Caco-2 (cell line): ENCODE measurements around the gene GSG1L2. TPM values are rescaled to one million over a fixed set of nuclear protein-coding genes. Genes with fewer than 3 reads are reported as not detected.

Experiments
- Bru-seq: library from RNA; stranded (reverse); fragments of 400-500 nt; gene quantifications from one replicate; lab custom pipeline; 2021; lab: Mats Ljungman, UMichigan
- BruChase-seq, 2 experiments: library from RNA; stranded (reverse); fragments of 400-500 nt; gene quantifications; one replicate each; lab custom pipeline; 2021; lab: Mats Ljungman, UMichigan
- BruUV-seq: library from RNA; stranded (reverse); fragments of 400-500 nt; replicated peaks from 2 replicates; lab custom pipeline; 2021; lab: Mats Ljungman, UMichigan
- CTCF ChIA-PET: fragments of 300-600 bp; sonication (Branson Sonifier 250); formaldehyde crosslinking; loops from one replicate; lab custom pipeline; 2022; ENCODE audit warnings: antibody characterized with exemption; lab: Charles Lee
- POLR2A ChIA-PET: fragments of 300-600 bp; sonication (Branson Sonifier 250); formaldehyde crosslinking; loops from one replicate; lab custom pipeline; 2022; ENCODE audit warnings: antibody characterized with exemption; lab: Charles Lee
- DNase-seq, 2 experiments: peaks; one replicate each; pipeline versions ENCODE4 v3.0.0 to v3.0.0-alpha.2; 2020 to 2022
- H3K27me3 ChIP-seq: replicated peaks from 2 replicates; pipeline ENCODE4 v1.6.0; 2011; ENCODE audit warnings: low read length; ENCODE audit not compliant: control insufficient read depth, insufficient read depth
- H3K36me3 ChIP-seq: 2 replicates; pipeline ENCODE4 v1.5.1; 2011; ENCODE audit warnings: low read length; ENCODE audit not compliant: control insufficient read depth, insufficient read depth
- H3K4me1 ChIP-seq: fragments of 250-450 bp; sonication (Bioruptor Pico); 2 replicates; pipeline ENCODE4 v1.5.1; 2020; ENCODE audit warnings: mild to moderate bottlenecking
- H3K4me3 ChIP-seq: 2 replicates; pipeline ENCODE4 v1.5.1; 2011; ENCODE audit warnings: low read depth, mild to moderate bottlenecking, control low read depth, low read length
- H3K9me3 ChIP-seq: fragments of 250-450 bp; sonication (Bioruptor Pico); 2 replicates; pipeline ENCODE4 v1.5.1; 2020; ENCODE audit warnings: mild to moderate bottlenecking, moderate library complexity
- H3K27ac Mint-ChIP-seq: one replicate; pipeline ENCODE4 v1.8.0; 2022; ENCODE audit warnings: mixed read lengths; ENCODE audit not compliant: unreplicated experiment
- H3K27me3 Mint-ChIP-seq: one replicate; pipeline ENCODE4 v1.8.0; 2022; ENCODE audit warnings: mixed read lengths; ENCODE audit not compliant: insufficient read depth, unreplicated experiment
- H3K36me3 Mint-ChIP-seq: one replicate; pipeline ENCODE4 v1.8.0; 2022; ENCODE audit warnings: mild to moderate bottlenecking, mixed read lengths; ENCODE audit not compliant: insufficient read depth, unreplicated experiment
- H3K4me1 Mint-ChIP-seq: one replicate; pipeline ENCODE4 v1.8.0; 2022; ENCODE audit warnings: low read depth, mixed read lengths; ENCODE audit not compliant: unreplicated experiment
- H3K4me3 Mint-ChIP-seq: one replicate; pipeline ENCODE4 v1.8.0; 2022; ENCODE audit warnings: mild to moderate bottlenecking, moderate library complexity, mixed read lengths; ENCODE audit not compliant: unreplicated experiment
- H3K9me3 Mint-ChIP-seq: one replicate; pipeline ENCODE4 v1.8.0; 2022; ENCODE audit warnings: mixed read lengths; ENCODE audit not compliant: unreplicated experiment
- CTCF ChIP-seq, 2 experiments: fragments of 200-600 bp in 1 of 2; IDR thresholded peaks; 1 replicate in 1 of 2; 2 replicates in 1 of 2; pipeline versions ENCODE4 v1.5.1 to v1.8.0; 2011 to 2022; ENCODE audit warnings: antibody characterized with exemption in 1 of 2, control low read depth in 1 of 2, inconsistent platforms in 1 of 2, low read depth in 1 of 2, low read length in 1 of 2, mild to moderate bottlenecking in 1 of 2, moderate library complexity in 1 of 2; ENCODE audit not compliant: insufficient read depth in 1 of 2, severe bottlenecking in 1 of 2, unreplicated experiment in 1 of 2
- intact Hi-C: fragments of 100-400 bp; cut with micrococcal nuclease; formaldehyde crosslinking; loops from one replicate; pipeline ENCODE4 v1.10.0; 2022; ENCODE audit not compliant: unreplicated experiment
- long read RNA-seq: library from polyadenylated mRNA; stranded (forward); transcript quantifications from one replicate; pipeline ENCODE4 v2.0.0, GENCODE V29; 2022
- total RNA-seq: library from RNA; stranded (reverse); gene quantifications from 2 replicates; pipeline ENCODE4 v1.2.3, GENCODE V29; 2022

The GSG1L2 gene
- total RNA-seq (not detected in 2 replicates), Bru-seq, nascent RNA (not detected), BruChase-seq, experiment 1, labeled RNA remaining after a 2-hour chase (not detected), BruChase-seq, experiment 2, labeled RNA remaining after a 6-hour chase (not detected)
- long read RNA-seq = 0 reads

GRCh38 chr17:9821921-9822320 is at the start of gene GSG1L2:
TSS of gene GSG1L2 (minus strand) at chr17:9822079. CDS start at chr17:9822071, 8 bp downstream.
- H3K9me3 Mint-ChIP-seq = no peaks in the 10 kb centered on the region
- CTCF ChIA-PET = no interaction called here

GRCh38 chr17:9868552-9868951 is 46.7 kb upstream of the GSG1L2 start:
- H3K4me3 Mint-ChIP-seq = no peak overlapping the region
- no peaks in the 10 kb centered on the region for H3K36me3 Mint-ChIP-seq
- no peak overlapping the region for H3K27ac Mint-ChIP-seq
- intact Hi-C loops = no loop called here
- Histone ChIP-seq H3K36me3 (no peaks in the 10 kb centered on the region), H3K4me1 (no peaks in the 10 kb centered on the region), H3K4me3 (no peak overlapping the region), H3K27me3 (no peaks in the 10 kb centered on the region), H3K9me3 (no peaks in the 10 kb centered on the region)
- CTCF ChIA-PET = no interaction called here
- H3K4me1 Mint-ChIP-seq = no peaks in the 10 kb centered on the region
- no peaks in the 10 kb centered on the region for H3K9me3 Mint-ChIP-seq
- TF ChIP-seq CTCF (IDR thresholded peaks at IDR 0.05; ENCODE audit: insufficient read depth in 1 of 2, low read depth in 1 of 2, low read length in 1 of 2, severe bottlenecking in 1 of 2, unreplicated experiment in 1 of 2) = no peak
- H3K27me3 Mint-ChIP-seq = peaks cover 4% of the 10 kb centered on the region
- no TSS peak for BruUV-seq
- DNase-seq = no peak
- POLR2A ChIA-PET = no interaction called here

More at GRCh38 chr17:9821921-9822320, at the start of gene GSG1L2:
- intact Hi-C loops = no loop called here
- TF ChIP-seq CTCF (IDR thresholded peaks at IDR 0.05; ENCODE audit: insufficient read depth in 1 of 2, low read depth in 1 of 2, low read length in 1 of 2, severe bottlenecking in 1 of 2, unreplicated experiment in 1 of 2) = no peak
- H3K4me1 Mint-ChIP-seq = no peaks in the 10 kb centered on the region
- POLR2A ChIA-PET = no interaction called here
- no peak within 1 kb of the TSS for H3K27ac Mint-ChIP-seq
- Histone ChIP-seq H3K4me1 (no peaks in the 10 kb centered on the region), H3K27me3 (no peaks in the 10 kb centered on the region), H3K36me3 (no peaks in the 10 kb centered on the region), H3K4me3 (no peak within 1 kb of the TSS), H3K9me3 (no peaks in the 10 kb centered on the region)
- H3K4me3 Mint-ChIP-seq = no peak within 1 kb of the TSS
- no peaks in the 10 kb centered on the region for H3K36me3 Mint-ChIP-seq
- BruUV-seq = no TSS peak
- H3K27me3 Mint-ChIP-seq = peaks cover 8% of the 10 kb centered on the region
- DNase-seq = no peak

GRCh38 chr17:9865586-9865985 is 43.7 kb upstream of the GSG1L2 start:
- CTCF ChIA-PET = no interaction called here
- intact Hi-C loops = no loop called here

More at GRCh38 chr17:9865586-9865985, 43.7 kb upstream of the GSG1L2 start:
- no peaks in the 10 kb centered on the region for H3K4me1 ChIP-seq
- H3K27me3 ChIP-seq = no peaks in the 10 kb centered on the region
- Mint-ChIP-seq H3K27ac (no peak overlapping the region), H3K27me3 (peaks cover 5% of the 10 kb centered on the region), H3K4me1 (no peaks in the 10 kb centered on the region), H3K36me3 (no peaks in the 10 kb centered on the region), H3K4me3 (no peak overlapping the region), H3K9me3 (no peaks in the 10 kb centered on the region)
- no TSS peak for BruUV-seq
- POLR2A ChIA-PET = no interaction called here
- no peak for DNase-seq
- no peaks in the 10 kb centered on the region for H3K36me3 ChIP-seq
- no peak overlapping the region for H3K4me3 ChIP-seq
- no peaks in the 10 kb centered on the region for H3K9me3 ChIP-seq
- no peak for TF ChIP-seq CTCF (IDR thresholded peaks at IDR 0.05; ENCODE audit: insufficient read depth in 1 of 2, low read depth in 1 of 2, low read length in 1 of 2, severe bottlenecking in 1 of 2, unreplicated experiment in 1 of 2)
